ENCODE results near the gene NECTIN4. TPM values are rescaled to one million over a fixed set of nuclear protein-coding genes. Genes with fewer than 3 reads are reported as not detected.

The NECTIN4 gene
- total and polyA plus RNA-seq, 2 experiments from 2014 or later: 0.16 TPM; not detected in 1

- H2AFZ ChIP-seq: peak overlapping the region; percentile 89
- peaks cover 10% of the 10 kb centered on the region; the same call in 1 of the 2 replicates for H3K4me1 ChIP-seq (ENCODE audit: insufficient read depth)
- no peaks in the 10 kb centered on the region for H3F3A ChIP-seq (replicated peaks; ENCODE audit: low read depth)
- H3K27me3 ChIP-seq (ENCODE audit: insufficient read depth): no peaks in the 10 kb centered on the region
- Mint-ChIP-seq H3K27me3 (ENCODE audit: insufficient read depth, low read depth, poor library complexity) (peaks cover 12% of the 10 kb centered on the region), H3K36me3 (ENCODE audit: low read depth) (no peaks in the 10 kb centered on the region), H3K27ac (no peak overlapping the region; the same call in 1 of the 2 replicates), H3K4me3 (no peak overlapping the region), H3K4me1 (peaks cover 11% of the 10 kb centered on the region), H3K9me3 (no peaks in the 10 kb centered on the region; the same call in 2 of the 3 replicates)
- ATAC-seq: peak; percentile 61
- no peak overlapping the region for H3K27ac ChIP-seq (ENCODE audit: low read depth)
- H4K20me1 ChIP-seq (replicated peaks; ENCODE audit: insufficient read depth): no peaks in the 10 kb centered on the region
- H3K4me3 ChIP-seq: no peak overlapping the region
- peak; percentile 56 for DNase-seq (ENCODE audit: low spot score)
- no peaks in the 10 kb centered on the region for H3K36me3 ChIP-seq (ENCODE audit: insufficient read depth)
- TF ChIP-seq ZNF331 (CRISPR knock-in tag; IDR thresholded peaks at IDR 0.05; ENCODE audit: low read depth): no peak
- TF ChIP-seq EZH2 (IDR thresholded peaks at IDR 0.05; ENCODE audit: low read depth, unreplicated experiment): no peak
- no peak for TF ChIP-seq ZNF114 (CRISPR knock-in tag; IDR thresholded peaks at IDR 0.05)
- no peak for TF ChIP-seq REST (IDR thresholded peaks at IDR 0.05; ENCODE audit: unreplicated experiment)
- no peak for TF ChIP-seq NANOG (IDR thresholded peaks at IDR 0.05; ENCODE audit: borderline replicate concordance)
- TF ChIP-seq POLR2AphosphoS5 (IDR thresholded peaks at IDR 0.05; ENCODE audit: low read depth): no peak
- TF ChIP-seq EZH2phosphoT487 (IDR thresholded peaks at IDR 0.05; ENCODE audit: unreplicated experiment): no peak
- TF ChIP-seq CREB1 (CRISPR knock-in tag; IDR thresholded peaks at IDR 0.05; ENCODE audit: low read depth): no peak
- no peak for TF ChIP-seq CTCF (conservative IDR thresholded peaks at IDR 0.05; ENCODE audit: low read depth in 2 of 2)
- no peaks in the 10 kb centered on the region for H3K79me2 ChIP-seq (replicated peaks; ENCODE audit: insufficient read depth)
- H3K4me2 ChIP-seq: no peak overlapping the region
- H3K9me2 ChIP-seq (ENCODE audit: insufficient read depth): no peaks in the 10 kb centered on the region
Measured at GRCh38 chr1:161068306-161069234, 20.8 kb downstream of the NECTIN4 start.

Data from GM23338 (cell line).